ENCODE measurements around the gene STARD10. TPM values are rescaled to one million over a fixed set of nuclear protein-coding genes. Genes with fewer than 3 reads are reported as not detected.

The STARD10 gene
- total and polyA plus RNA-seq, 9 of the 15 experiments (the other 6 are each of a cell fraction or from before 2014, with no cell fraction given), result 0.15 to 52.9 (median 32.3) TPM

DNA sequence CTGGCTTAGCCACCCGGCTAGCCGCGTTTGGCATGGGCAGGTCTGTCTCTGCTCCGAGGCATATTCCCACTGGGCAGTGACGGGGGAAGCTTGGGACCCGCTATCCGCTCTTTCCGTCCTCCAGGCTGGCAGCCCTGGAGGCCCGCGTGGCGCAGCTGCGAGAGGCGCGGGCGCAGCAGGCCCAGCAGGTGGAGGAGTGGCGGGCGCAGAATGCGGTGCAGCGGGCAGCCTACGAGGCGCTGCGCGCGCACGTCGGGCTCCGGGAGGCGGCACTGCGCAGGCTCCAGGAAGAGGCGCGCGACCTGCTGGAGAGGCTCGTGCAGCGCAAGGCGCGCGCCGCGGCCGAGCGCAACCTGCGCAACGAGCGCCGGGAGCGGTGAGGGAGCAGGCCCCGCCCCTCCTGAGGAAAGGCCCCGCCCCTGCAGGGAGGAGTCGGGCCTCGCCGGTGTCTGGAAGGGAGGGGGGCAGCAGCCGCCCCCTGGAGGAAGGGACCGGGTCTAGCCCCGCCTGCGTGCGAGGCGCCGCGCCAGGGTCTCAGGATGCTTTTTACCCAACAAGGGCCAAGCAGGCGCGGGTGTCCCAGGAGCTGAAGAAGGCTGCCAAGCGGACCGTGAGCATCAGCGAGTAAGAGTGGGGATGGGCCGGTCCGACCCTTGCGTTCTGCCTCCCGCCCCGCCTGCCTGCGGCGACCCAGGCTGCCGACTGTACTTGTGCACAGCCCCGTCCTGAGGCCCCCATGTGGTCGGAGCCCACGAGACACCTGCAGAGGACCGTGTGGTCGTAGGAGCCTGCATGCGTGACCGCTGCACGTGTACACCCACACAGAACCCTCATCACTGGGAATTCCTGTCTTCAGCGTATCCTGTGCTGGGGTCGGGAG, 28.3 kb upstream of the STARD10 start (continued):
- TF ChIP-seq THRB (CRISPR knock-in tag; conservative IDR thresholded peaks at IDR 0.05) (no peak), EGR1 (conservative IDR thresholded peaks at IDR 0.05) (peak; percentile 34; the same call in 1 of the 2 replicates), ZNF347 (CRISPR knock-in tag; IDR thresholded peaks at IDR 0.05; ENCODE audit: low read depth) (no peak), ARHGAP35 (IDR thresholded peaks at IDR 0.05; ENCODE audit: partially characterized antibody) (no peak), POLR2A (conservative IDR thresholded peaks at IDR 0.05) (peak; percentile 70), HIVEP1 (CRISPR knock-in tag; IDR thresholded peaks at IDR 0.05) (no peak), ZZZ3 (IDR thresholded peaks at IDR 0.05) (no peak), SRSF9 (IDR thresholded peaks at IDR 0.05; ENCODE audit: borderline replicate concordance, low read depth, low read length) (no peak), CBFA2T3 (IDR thresholded peaks at IDR 0.05) (no peak), ZNF134 (CRISPR knock-in tag; conservative IDR thresholded peaks at IDR 0.05) (no peak), NUFIP1 (IDR thresholded peaks at IDR 0.05; ENCODE audit: partially characterized antibody) (no peak), ZNF24 (IDR thresholded peaks at IDR 0.05) (peak; percentile 100), GATAD2A (IDR thresholded peaks at IDR 0.05) (no peak), RFX7 (CRISPR knock-in tag; IDR thresholded peaks at IDR 0.05) (no peak), ZFPM2 (CRISPR knock-in tag; IDR thresholded peaks at IDR 0.05) (no peak), BACH1 (tag; IDR thresholded peaks at IDR 0.05) (no peak), TARDBP (IDR thresholded peaks at IDR 0.05) (no peak), TSHZ1 (CRISPR knock-in tag; IDR thresholded peaks at IDR 0.05) (no peak), ZFP36 (IDR thresholded peaks at IDR 0.05; ENCODE audit: low read depth, low read length, partially characterized antibody) (no peak), ZNF511 (CRISPR knock-in tag; IDR thresholded peaks at IDR 0.05) (peak; percentile 78; the same call in 1 of the 2 replicates), SNIP1 (IDR thresholded peaks at IDR 0.05; ENCODE audit: low read depth) (no peak)
- TF ChIP-seq, protein P1, sequence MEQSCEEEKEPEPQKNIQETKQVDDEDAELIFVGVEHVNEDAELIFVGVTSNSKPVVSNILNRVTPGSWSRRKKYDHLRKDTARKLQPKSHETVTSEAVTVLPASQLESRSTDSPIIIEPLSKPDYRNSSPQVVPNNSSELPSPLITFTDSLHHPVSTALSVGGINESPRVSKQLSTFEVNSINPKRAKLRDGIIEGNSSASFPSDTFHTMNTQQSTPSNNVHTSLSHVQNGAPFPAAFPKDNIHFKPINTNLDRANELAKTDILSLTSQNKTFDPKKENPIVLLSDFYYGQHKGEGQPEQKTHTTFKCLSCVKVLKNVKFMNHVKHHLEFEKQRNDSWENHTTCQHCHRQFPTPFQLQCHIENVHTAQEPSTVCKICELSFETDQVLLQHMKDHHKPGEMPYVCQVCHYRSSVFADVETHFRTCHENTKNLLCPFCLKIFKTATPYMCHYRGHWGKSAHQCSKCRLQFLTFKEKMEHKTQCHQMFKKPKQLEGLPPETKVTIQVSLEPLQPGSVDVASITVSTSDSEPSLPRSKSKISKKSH (CRISPR knock-in tag; IDR thresholded peaks at IDR 0.05), result no peak
- TF ChIP-seq, protein P2, sequence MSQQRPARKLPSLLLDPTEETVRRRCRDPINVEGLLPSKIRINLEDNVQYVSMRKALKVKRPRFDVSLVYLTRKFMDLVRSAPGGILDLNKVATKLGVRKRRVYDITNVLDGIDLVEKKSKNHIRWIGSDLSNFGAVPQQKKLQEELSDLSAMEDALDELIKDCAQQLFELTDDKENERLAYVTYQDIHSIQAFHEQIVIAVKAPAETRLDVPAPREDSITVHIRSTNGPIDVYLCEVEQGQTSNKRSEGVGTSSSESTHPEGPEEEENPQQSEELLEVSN (IDR thresholded peaks at IDR 0.05; ENCODE audit: borderline replicate concordance in 1 of 2, extremely low read depth in 1 of 2, insufficient read depth in 1 of 2, insufficient read length in 1 of 2, low read depth in 1 of 2, low read length in 1 of 2, poor library complexity in 1 of 2, severe bottlenecking in 1 of 2), result peak; percentile 79 to 91

All from K562 (cell line).